OCI-LY1 (cell line): ENCODE results near the gene FZD1.
"Not testable (repeated sequence)": the region's sequence is repeated elsewhere in the genome, so short reads cannot be mapped to it uniquely, and the experiment has no call there.

Source experiments
- H2AFZ ChIP-seq: fragments of 200-600 bp; sonication (generic), shearing (Covaris generic); 2 replicates; pipeline ENCODE4 v1.6.0; 2014; ENCODE audit warnings: antibody characterized with exemption, mild to moderate bottlenecking, low read length
- H3F3A ChIP-seq: fragments of 200-600 bp; sonication (generic), shearing (Covaris generic); 2 replicates; pipeline ENCODE4 v1.6.0; 2014; ENCODE audit warnings: mild to moderate bottlenecking, antibody characterized with exemption, low read length, moderate library complexity; ENCODE audit not compliant: insufficient read depth
- H3K27ac ChIP-seq: fragments of 200-600 bp; sonication (generic); 2 replicates; pipeline ENCODE4 v1.5.1; 2014; ENCODE audit warnings: low read length, mixed run types, mild to moderate bottlenecking, low read depth; ENCODE audit not compliant: poor library complexity, severe bottlenecking
- H3K27me3 ChIP-seq: fragments of 200-600 bp; sonication (generic); 2 replicates; pipeline ENCODE4 v1.6.0; 2014; ENCODE audit warnings: antibody characterized with exemption, mild to moderate bottlenecking, low read length, moderate library complexity; ENCODE audit not compliant: insufficient read depth
- H3K36me3 ChIP-seq: fragments of 200-600 bp; sonication (generic); 2 replicates; pipeline ENCODE4 v1.6.1; 2014; ENCODE audit warnings: mild to moderate bottlenecking, antibody characterized with exemption, low read length, moderate library complexity, mixed read lengths; ENCODE audit not compliant: insufficient read depth
- H3K4me1 ChIP-seq: fragments of 200-600 bp; sonication (generic); 2 replicates; pipeline ENCODE4 v1.5.1; 2014; ENCODE audit warnings: mild to moderate bottlenecking, low read length, moderate library complexity; ENCODE audit not compliant: insufficient read depth, severe bottlenecking
- H3K4me2 ChIP-seq: fragments of 200-600 bp; sonication (generic), shearing (Covaris generic); 2 replicates; pipeline ENCODE4 v1.6.1; 2014; ENCODE audit warnings: low read length
- H3K4me3 ChIP-seq: fragments of 200-600 bp; sonication (generic); 2 replicates; pipeline ENCODE4 v1.5.1; 2014; ENCODE audit warnings: low read length, low read depth, mild to moderate bottlenecking, mixed read lengths; ENCODE audit not compliant: poor library complexity, severe bottlenecking
- H3K79me2 ChIP-seq: fragments of 200-600 bp; shearing (Covaris generic); 2 replicates; pipeline ENCODE4 v1.6.1; 2016; ENCODE audit warnings: mixed run types, low read length, mixed read lengths; ENCODE audit not compliant: insufficient read depth
- H3K9ac ChIP-seq: fragments of 200-600 bp; sonication (generic), shearing (Covaris generic); 2 replicates; pipeline ENCODE4 v1.6.1; 2014; ENCODE audit warnings: mild to moderate bottlenecking, low read length, mixed read lengths
- H3K9me2 ChIP-seq: fragments of 200-600 bp; sonication (generic), shearing (Covaris generic); 2 replicates; pipeline ENCODE4 v1.6.1; 2014; ENCODE audit warnings: low read depth, mild to moderate bottlenecking, low read length, mixed read lengths
- H3K9me3 ChIP-seq: fragments of 200-600 bp; shearing (Covaris generic); 2 replicates; pipeline ENCODE4 v1.6.1; 2014; ENCODE audit warnings: low read length, mixed read lengths
- H4K20me1 ChIP-seq: fragments of 200-600 bp; sonication (generic), shearing (Covaris generic); 2 replicates; pipeline ENCODE4 v1.6.0; 2016; ENCODE audit warnings: mild to moderate bottlenecking, low read length; ENCODE audit not compliant: insufficient read depth
- EZH2 ChIP-seq: fragments of 200-600 bp; sonication (generic), shearing (Covaris generic); IDR thresholded peaks from 2 replicates; pipeline ENCODE4 v1.8.0; 2017; ENCODE audit warnings: borderline replicate concordance, mixed run types, mild to moderate bottlenecking, antibody characterized with exemption, low read length, moderate library complexity, mixed read lengths
- TF ChIP-seq, protein P1 (sequence below): fragments of 200-600 bp; sonication (generic), shearing (Covaris generic); IDR thresholded peaks from 2 replicates; pipeline ENCODE4 v1.5.1; 2017; ENCODE audit warnings: mild to moderate bottlenecking, antibody characterized with exemption, low read length, moderate library complexity, mixed read lengths

Gene FZD1

GRCh38 chr7:91302794-91303193 is 38.6 kb downstream of the FZD1 start:
- Histone ChIP-seq H3K36me3 (no peaks in the 10 kb centered on the region), H3K27me3 (no peaks in the 10 kb centered on the region), H3F3A (no peaks in the 10 kb centered on the region), H3K4me3 (no peak overlapping the region), H4K20me1 (no peaks in the 10 kb centered on the region), H3K4me2 (no peak overlapping the region), H3K4me1 (peaks cover 16% of the 10 kb centered on the region), H3K9me3 (no peaks in the 10 kb centered on the region), H3K9me2 (no peaks in the 10 kb centered on the region), H3K27ac (no peak overlapping the region), H3K79me2 (no peaks in the 10 kb centered on the region), H2AFZ (no peak overlapping the region), H3K9ac (no peak overlapping the region)
- TF ChIP-seq, protein P1, sequence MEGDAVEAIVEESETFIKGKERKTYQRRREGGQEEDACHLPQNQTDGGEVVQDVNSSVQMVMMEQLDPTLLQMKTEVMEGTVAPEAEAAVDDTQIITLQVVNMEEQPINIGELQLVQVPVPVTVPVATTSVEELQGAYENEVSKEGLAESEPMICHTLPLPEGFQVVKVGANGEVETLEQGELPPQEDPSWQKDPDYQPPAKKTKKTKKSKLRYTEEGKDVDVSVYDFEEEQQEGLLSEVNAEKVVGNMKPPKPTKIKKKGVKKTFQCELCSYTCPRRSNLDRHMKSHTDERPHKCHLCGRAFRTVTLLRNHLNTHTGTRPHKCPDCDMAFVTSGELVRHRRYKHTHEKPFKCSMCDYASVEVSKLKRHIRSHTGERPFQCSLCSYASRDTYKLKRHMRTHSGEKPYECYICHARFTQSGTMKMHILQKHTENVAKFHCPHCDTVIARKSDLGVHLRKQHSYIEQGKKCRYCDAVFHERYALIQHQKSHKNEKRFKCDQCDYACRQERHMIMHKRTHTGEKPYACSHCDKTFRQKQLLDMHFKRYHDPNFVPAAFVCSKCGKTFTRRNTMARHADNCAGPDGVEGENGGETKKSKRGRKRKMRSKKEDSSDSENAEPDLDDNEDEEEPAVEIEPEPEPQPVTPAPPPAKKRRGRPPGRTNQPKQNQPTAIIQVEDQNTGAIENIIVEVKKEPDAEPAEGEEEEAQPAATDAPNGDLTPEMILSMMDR = no peak
- TF ChIP-seq EZH2 = no peak

GRCh38 chr7:91306266-91306665 is 42.0 kb downstream of the FZD1 start:
- no peaks in the 10 kb centered on the region for H3K27me3 ChIP-seq
- H3K36me3 ChIP-seq = no peaks in the 10 kb centered on the region
- no peak overlapping the region for H3K4me2 ChIP-seq
- no peaks in the 10 kb centered on the region for H3F3A ChIP-seq
- no peaks in the 10 kb centered on the region for H4K20me1 ChIP-seq
- H3K9ac ChIP-seq = no peak overlapping the region
- H3K79me2 ChIP-seq = no peaks in the 10 kb centered on the region
- H3K27ac ChIP-seq = no peak overlapping the region
- no peak overlapping the region for H2AFZ ChIP-seq
- no peak for TF ChIP-seq EZH2
- TF ChIP-seq, protein P1 = no peak
- H3K4me3 ChIP-seq = no peak overlapping the region
- no peaks in the 10 kb centered on the region for H3K9me2 ChIP-seq
- H3K4me1 ChIP-seq = peaks cover 6% of the 10 kb centered on the region
- H3K9me3 ChIP-seq = no peaks in the 10 kb centered on the region

- Histone ChIP-seq H3K9me2 (no peaks in the 10 kb centered on the region), H3K4me2 (no peak overlapping the region), H4K20me1 (no peaks in the 10 kb centered on the region), H3K27me3 (no peaks in the 10 kb centered on the region), H3K4me3 (no peak overlapping the region), H3K27ac (no peak overlapping the region), H3K79me2 (no peaks in the 10 kb centered on the region), H3F3A (no peaks in the 10 kb centered on the region), H3K4me1 (peaks cover 11% of the 10 kb centered on the region), H3K9ac (no peak overlapping the region), H2AFZ (no peak overlapping the region), H3K9me3 (no peaks in the 10 kb centered on the region), H3K36me3 (no peaks in the 10 kb centered on the region)
- TF ChIP-seq EZH2 = no peak
- TF ChIP-seq, protein P1 = no peak
These were observed 43.2 kb downstream of the FZD1 start for GRCh38 chr7:91307467-91307866.

GRCh38 chr7:91308191-91308590 is 44.0 kb downstream of the FZD1 start:
- H3K27me3 ChIP-seq, H3K79me2 ChIP-seq, H3K27ac ChIP-seq, H3K9me2 ChIP-seq, H3K36me3 ChIP-seq, H3K4me2 ChIP-seq, H3F3A ChIP-seq, H3K4me3 ChIP-seq, H2AFZ ChIP-seq, H4K20me1 ChIP-seq, H3K4me1 ChIP-seq, H3K9ac ChIP-seq, H3K9me3 ChIP-seq: not testable (repeated sequence)
